Transverse colon (tissue), 4 donors: ENCODE results near the gene PAX7. TPM values are rescaled to one million over a fixed set of nuclear protein-coding genes. Genes with fewer than 3 reads are reported as not detected.

ENCODE experiments used
- DNase-seq: peaks from one replicate; pipeline ENCODE4 v3.0.0-alpha.2; 2019
- H3K27ac ChIP-seq, 4 donors: fragments of 200-600 bp; sonication (generic); 2 replicates each; pipeline ENCODE4 v1.5.1; 2016 to 2018; ENCODE audit warnings: inconsistent platforms in 4 of 4
- H3K27me3 ChIP-seq: fragments of 200-600 bp; sonication (generic); 2 replicates; pipeline ENCODE4 v1.5.1; 2017; ENCODE audit warnings: inconsistent platforms
- H3K36me3 ChIP-seq, 4 donors: fragments of 200-600 bp; sonication (generic); 2 replicates each; pipeline ENCODE4 v1.5.1; 2017 to 2019; ENCODE audit warnings: inconsistent platforms in 4 of 4
- H3K4me1 ChIP-seq, 4 donors: fragments of 200-600 bp; sonication (generic); 2 replicates each; pipeline ENCODE4 v1.5.1; 2017 to 2020; ENCODE audit warnings: inconsistent platforms in 4 of 4
- H3K4me3 ChIP-seq, 4 donors: fragments of 200-600 bp; sonication (generic); 1 replicate in 1 of 4; 2 replicates in 3 of 4; pipeline versions ENCODE4 v1.5.1 to v1.6.1; 2017 to 2019; ENCODE audit warnings: inconsistent platforms in 4 of 4
- H3K9me3 ChIP-seq, 2 donors: fragments of 200-600 bp; sonication (generic); 2 replicates each; pipeline ENCODE4 v1.5.1; 2017 to 2019; ENCODE audit warnings: inconsistent platforms in 2 of 2
- EP300 ChIP-seq: sonication (generic); formaldehyde crosslinking; IDR thresholded peaks from one replicate; pipeline ENCODE4 v1.6.1; 2017; ENCODE audit warnings: antibody characterized with exemption, low read depth
- POLR2A ChIP-seq: fragments of 450-650 bp; IDR thresholded peaks from one replicate; pipeline ENCODE4 v1.6.1; 2016; ENCODE audit warnings: antibody characterized with exemption, mild to moderate bottlenecking, moderate library complexity
- POLR2AphosphoS5 ChIP-seq, 3 donors: sonication (generic); formaldehyde crosslinking; IDR thresholded peaks; one replicate each; pipeline ENCODE4 v1.6.1; 2016; ENCODE audit warnings: antibody characterized with exemption in 3 of 3
- WGBS, 2 donors: methylation state at CpG; one replicate each; pipeline ENCODE4 v1.1.5; 2018; ENCODE audit warnings: low coverage in 1 of 2; 5-methylcytosine and 5-hydroxymethylcytosine counted together
- in situ Hi-C, 4 donors: fragments of 200-750 bp; cut with MboI; loops; one replicate each; pipeline versions ENCODE4 v1.15.0 to v1.15.1; 2017; ENCODE audit warnings: low sequenced_read_pairs in 3 of 4, low pct_ligation_motif_present in 1 of 4, low pct_unique_long_range_greater_than_20kb in 1 of 4
- intact Hi-C: fragments of 100-400 bp; cut with DNase I; formaldehyde crosslinking; loops from one replicate; pipeline ENCODE4 v1.15.1; 2023; ENCODE audit warnings: low total_unique reads
- total RNA-seq, 4 donors: library from RNA; depleted of rRNA; stranded (reverse); fragments of >200 nt; gene quantifications; one replicate each; pipeline ENCODE4 v1.1.0, GENCODE V29; 2016
- TF ChIP-seq, protein P1 (sequence below), 5 experiments: fragments of 200-600 bp in 3 of 5; fragments of 450-650 bp in 2 of 5; sonication (generic) in 3 of 5; IDR thresholded peaks; 1 replicate in 2 of 5; 2 replicates in 3 of 5; pipeline ENCODE4 v1.5.1; 2016 to 2017; ENCODE audit warnings: antibody characterized with exemption in 5 of 5, inconsistent platforms in 3 of 5, mild to moderate bottlenecking in 2 of 5, moderate library complexity in 1 of 5

PAX7 gene
- total RNA-seq, 4 donors from 2014 or later: not detected

GRCh38 chr1:18670868-18671225, 40.2 kb downstream of the PAX7 start:
- H3K4me3 ChIP-seq: no peak overlapping the region
- no peaks in the 10 kb centered on the region for H3K9me3 ChIP-seq
- TF ChIP-seq, protein P1, sequence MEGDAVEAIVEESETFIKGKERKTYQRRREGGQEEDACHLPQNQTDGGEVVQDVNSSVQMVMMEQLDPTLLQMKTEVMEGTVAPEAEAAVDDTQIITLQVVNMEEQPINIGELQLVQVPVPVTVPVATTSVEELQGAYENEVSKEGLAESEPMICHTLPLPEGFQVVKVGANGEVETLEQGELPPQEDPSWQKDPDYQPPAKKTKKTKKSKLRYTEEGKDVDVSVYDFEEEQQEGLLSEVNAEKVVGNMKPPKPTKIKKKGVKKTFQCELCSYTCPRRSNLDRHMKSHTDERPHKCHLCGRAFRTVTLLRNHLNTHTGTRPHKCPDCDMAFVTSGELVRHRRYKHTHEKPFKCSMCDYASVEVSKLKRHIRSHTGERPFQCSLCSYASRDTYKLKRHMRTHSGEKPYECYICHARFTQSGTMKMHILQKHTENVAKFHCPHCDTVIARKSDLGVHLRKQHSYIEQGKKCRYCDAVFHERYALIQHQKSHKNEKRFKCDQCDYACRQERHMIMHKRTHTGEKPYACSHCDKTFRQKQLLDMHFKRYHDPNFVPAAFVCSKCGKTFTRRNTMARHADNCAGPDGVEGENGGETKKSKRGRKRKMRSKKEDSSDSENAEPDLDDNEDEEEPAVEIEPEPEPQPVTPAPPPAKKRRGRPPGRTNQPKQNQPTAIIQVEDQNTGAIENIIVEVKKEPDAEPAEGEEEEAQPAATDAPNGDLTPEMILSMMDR (IDR thresholded peaks at IDR 0.05): no peak
- TF ChIP-seq POLR2AphosphoS5 (IDR thresholded peaks at IDR 0.05) (no peak), POLR2A (no peak), EP300 (no peak)
- H3K27ac ChIP-seq: no peak overlapping the region
- DNase-seq: no peak
- intact Hi-C loops: no loop called here
- H3K4me1 ChIP-seq: peaks cover 0 to 17% (median 7%) of the 10 kb centered on the region in 4 donors
- in situ Hi-C loops: no loop called here
- 89 to 100% methylated on average over 1 to 5 of the region's 5 CpGs for WGBS, 2 donors
- no peaks in the 10 kb centered on the region for H3K36me3 ChIP-seq
- peaks cover 20% of the 10 kb centered on the region for H3K27me3 ChIP-seq

DNA sequence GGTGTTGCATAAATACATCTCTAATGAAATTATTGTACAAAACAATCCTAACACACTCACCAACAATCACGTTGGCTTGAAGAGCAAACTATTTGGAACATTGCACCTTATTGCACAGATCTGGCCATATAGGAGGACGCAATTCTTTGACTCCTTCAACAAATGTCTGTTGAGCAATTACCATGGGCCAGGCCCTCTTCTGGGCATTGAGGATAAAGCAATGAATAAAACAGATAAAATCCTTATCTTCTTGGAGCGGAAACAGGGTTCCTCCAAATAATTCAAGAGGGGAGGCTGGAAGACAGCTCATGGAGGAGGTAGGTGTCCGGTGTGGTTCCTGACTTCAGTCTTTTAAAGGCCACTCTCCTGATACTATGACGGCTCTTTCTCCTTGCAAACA, 43.3 kb downstream of the PAX7 start:
- DNase-seq: no peak
- H3K4me3 ChIP-seq: no peak overlapping the region
- 41 to 43% methylated on average over 3 to 5 of the region's 5 CpGs for WGBS, 2 donors
- in situ Hi-C loops (no loop called here), intact Hi-C loops (no loop called here)
- peaks cover 0 to 10% (median under 1%) of the 10 kb centered on the region in 4 donors for H3K4me1 ChIP-seq
- H3K27ac ChIP-seq: no peak overlapping the region
- H3K9me3 ChIP-seq: no peaks in the 10 kb centered on the region
- no peaks in the 10 kb centered on the region for H3K36me3 ChIP-seq
- no peak for TF ChIP-seq POLR2AphosphoS5 (IDR thresholded peaks at IDR 0.05)
- TF ChIP-seq, protein P1 (IDR thresholded peaks at IDR 0.05): no peak
- TF ChIP-seq POLR2A: no peak
- no peak for TF ChIP-seq EP300
- peaks cover 47% of the 10 kb centered on the region for H3K27me3 ChIP-seq

DNA sequence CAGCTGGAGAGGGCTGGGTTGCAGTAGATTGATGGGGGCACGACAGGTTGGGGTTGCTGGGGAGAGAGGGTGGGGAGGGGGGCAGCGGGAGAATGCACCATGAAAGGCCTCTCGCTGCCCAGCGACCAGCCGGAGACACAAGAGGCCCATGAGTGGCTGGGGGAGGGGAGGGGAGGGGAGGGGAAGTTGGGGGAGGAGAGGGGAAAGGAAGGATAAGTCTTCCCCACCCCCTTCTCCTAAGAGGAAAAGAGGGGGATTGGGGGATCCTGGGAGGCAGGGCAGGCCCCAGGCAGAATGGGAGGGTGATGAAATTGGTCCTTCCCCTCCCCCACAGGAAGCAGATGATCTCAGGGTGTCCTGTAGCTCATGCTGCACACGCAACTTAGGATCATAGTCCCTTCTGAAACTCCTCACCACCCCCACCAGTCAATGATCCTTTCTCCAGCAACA, 45.7 kb downstream of the PAX7 start:
- in situ Hi-C loops (no loop called here), intact Hi-C loops (no loop called here)
- Histone ChIP-seq H3K27me3 (peaks cover 53% of the 10 kb centered on the region), H3K4me1 (no peaks in the 10 kb centered on the region), H3K9me3 (no peaks in the 10 kb centered on the region), H3K4me3 (no peak overlapping the region), H3K27ac (no peak overlapping the region), H3K36me3 (no peaks in the 10 kb centered on the region)
- DNase-seq: no peak
- TF ChIP-seq, protein P1 (IDR thresholded peaks at IDR 0.05): no peak
- WGBS, 2 donors: 51% methylated on average over 6 of the region's 6 CpGs; no CpG with 5 or more reads in 1 of the 2 donors

DNA sequence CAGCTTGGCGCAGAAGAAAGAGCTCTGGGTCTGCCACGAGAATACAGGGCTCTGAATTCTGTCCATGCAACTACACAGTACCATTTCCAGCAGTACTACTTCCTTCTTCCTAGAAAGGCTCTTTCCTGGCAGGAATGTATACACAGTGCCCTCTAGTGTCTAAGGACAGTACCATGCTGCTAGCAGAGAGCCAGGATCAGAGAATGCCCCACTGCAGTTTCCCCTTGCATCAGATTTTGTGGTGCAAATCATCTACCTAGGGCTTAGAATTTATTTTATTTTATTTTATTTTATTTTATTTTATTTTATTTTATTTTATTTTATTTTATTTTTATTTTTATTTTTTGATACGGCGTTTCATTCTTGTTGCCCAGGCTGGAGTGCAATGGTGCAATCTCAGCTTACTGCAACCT, 50.8 kb downstream of the PAX7 start:
- TF ChIP-seq POLR2A (no peak), EP300 (no peak), POLR2AphosphoS5 (IDR thresholded peaks at IDR 0.05) (no peak)
- TF ChIP-seq, protein P1 (IDR thresholded peaks at IDR 0.05): peak; percentile 39 to 58 (median 48)
- H3K27me3 ChIP-seq: peaks cover 49% of the 10 kb centered on the region
- DNase-seq: no peak
- H3K27ac ChIP-seq: no peak overlapping the region
- H3K36me3 ChIP-seq: no peaks in the 10 kb centered on the region
- no peak overlapping the region for H3K4me3 ChIP-seq
- in situ Hi-C loops (no loop called here), intact Hi-C loops (no loop called here)
- WGBS, 2 donors: 53 to 58% methylated on average over 4 of the region's 4 CpGs
- no peaks in the 10 kb centered on the region for H3K4me1 ChIP-seq
- no peaks in the 10 kb centered on the region for H3K9me3 ChIP-seq
